Activated CD4-positive, alpha-beta T cell treated with anti-CD3 and anti-CD28 coated beads, Interleukin-2, amount 50 U/mL, for 4 hours (primary cell): Measurements from ENCODE around the gene TBC1D1.
A peak's percentile ranks its signal among the peaks of the same experiment; 100 is the strongest.
"Not testable (repeated sequence)": the region's sequence is repeated elsewhere in the genome, so short reads cannot be mapped to it uniquely, and the experiment has no call there.

Experiments used
- DNase-seq, 2 experiments: peaks; one replicate each; pipeline ENCODE4 v3.0.0-alpha.2; 2020

The TBC1D1 gene

DNA sequence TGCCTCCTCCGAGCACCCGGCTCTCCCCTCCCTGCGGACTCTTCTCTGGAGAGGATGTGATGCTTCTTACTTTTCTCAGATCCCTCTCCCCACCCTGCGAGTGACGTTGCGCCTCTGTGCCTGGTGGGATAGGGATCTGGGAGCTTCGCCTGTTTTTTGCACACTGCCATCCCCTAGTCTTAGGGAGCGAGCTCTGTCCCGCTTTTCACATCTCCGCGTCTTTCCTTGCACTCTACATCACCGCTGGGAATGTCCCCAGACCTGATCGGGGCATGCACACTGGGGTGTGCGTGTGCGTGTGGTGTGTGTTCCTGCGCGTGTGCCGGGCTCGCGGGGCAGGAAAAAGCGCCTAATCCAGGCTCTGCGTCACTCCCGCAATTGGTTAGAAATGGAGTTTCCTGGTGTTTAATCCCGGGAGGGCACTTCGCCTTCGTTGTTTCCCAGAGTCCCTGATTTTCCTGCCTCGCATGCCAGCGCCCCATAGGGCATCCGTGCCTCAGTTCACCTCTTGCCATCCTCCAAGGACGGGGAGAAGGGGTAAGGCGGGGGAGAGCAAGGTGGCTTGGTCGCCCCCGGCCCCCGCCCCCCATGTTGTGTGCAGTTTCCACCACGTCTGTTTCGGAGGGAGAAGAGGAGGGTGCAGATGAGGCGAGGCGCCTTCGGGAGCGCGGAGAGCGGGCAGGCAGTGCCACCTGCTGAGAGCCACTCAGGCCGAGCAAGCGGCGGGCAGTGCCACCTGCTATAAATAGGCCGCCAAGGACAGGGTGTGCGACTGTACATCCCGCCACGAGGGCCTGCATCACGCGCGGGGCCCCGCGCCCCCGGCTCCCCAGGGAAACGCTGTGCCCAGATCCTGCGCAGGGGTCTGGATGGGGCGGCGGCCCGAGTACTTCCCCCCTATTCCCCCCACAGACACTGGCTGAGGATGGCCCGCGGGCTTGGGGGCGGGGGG lies 759 bp upstream of the TBC1D1 start:
- peak; percentile 19 to 20 for DNase-seq

DNA sequence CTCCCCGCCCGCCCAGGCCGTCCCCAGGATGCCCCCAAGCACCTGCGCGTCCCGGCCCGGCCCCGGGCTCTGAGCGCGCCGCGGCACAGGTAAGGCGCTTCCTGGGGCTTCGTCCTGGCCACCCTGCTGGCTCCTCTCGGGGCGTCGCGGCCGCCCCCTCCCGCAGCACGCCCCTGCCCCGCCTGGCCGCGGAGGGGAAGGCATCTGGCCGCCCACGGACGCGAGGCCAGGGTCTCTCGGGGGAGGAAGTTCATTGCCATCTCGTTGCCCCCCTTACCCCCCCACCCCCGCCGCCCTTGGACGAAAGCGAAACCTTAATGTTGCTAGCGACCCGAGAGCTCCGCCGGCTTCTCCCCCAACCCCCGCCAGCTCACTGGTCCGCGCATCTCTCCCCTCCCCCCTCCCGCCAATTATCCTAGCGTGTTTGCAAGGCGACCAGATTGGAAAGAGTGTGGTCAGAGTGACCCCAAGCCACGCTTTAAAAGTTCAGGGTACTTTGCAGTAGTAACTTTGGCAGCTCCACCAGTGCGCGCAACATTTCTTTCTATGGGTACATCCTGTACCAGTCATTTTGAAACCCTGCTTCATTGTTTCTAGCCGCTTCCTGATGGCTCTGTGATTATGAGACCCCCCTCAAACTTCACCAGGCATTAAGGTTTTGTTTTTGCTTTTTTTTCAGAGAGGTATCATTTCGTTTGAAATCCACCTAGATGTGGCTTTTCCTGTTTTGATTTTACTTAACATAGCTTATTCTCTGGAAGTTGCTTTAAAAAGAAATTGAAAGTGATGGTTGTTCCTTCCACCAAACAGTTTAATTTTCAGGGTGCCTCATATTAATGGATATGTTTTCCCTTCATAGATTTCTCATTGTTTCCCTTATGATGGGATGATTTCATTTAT lies 626 bp downstream of the TBC1D1 start:
- DNase-seq: peak; percentile 44 to 54

- peak; percentile 43 to 55 for DNase-seq
These were observed 1.8 kb downstream of the TBC1D1 start for GRCh38 chr4:37892641-37893040.

DNA sequence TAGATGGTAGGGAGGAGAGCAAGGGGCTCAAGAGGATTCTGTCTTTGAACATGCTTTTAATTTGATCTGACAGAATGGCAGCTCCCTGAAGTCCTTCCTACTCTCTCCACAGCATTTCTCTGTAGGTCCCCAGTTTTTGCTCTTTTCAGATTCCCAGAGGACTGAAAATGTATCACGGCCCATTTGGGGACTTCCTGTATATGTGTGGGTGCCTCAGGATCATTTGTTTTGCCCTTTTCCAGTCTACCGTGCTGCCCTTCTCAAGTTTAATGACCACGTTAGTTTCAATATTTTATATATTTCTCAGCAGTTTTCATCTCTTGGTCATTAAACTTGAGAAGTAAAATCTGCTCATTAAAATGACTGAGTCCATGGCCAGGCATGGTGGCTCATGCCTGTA lies 2.3 kb downstream of the TBC1D1 start:
- DNase-seq: no peak

- DNase-seq: no peak
These were observed 4.4 kb downstream of the TBC1D1 start for GRCh38 chr4:37895271-37895670.

DNA sequence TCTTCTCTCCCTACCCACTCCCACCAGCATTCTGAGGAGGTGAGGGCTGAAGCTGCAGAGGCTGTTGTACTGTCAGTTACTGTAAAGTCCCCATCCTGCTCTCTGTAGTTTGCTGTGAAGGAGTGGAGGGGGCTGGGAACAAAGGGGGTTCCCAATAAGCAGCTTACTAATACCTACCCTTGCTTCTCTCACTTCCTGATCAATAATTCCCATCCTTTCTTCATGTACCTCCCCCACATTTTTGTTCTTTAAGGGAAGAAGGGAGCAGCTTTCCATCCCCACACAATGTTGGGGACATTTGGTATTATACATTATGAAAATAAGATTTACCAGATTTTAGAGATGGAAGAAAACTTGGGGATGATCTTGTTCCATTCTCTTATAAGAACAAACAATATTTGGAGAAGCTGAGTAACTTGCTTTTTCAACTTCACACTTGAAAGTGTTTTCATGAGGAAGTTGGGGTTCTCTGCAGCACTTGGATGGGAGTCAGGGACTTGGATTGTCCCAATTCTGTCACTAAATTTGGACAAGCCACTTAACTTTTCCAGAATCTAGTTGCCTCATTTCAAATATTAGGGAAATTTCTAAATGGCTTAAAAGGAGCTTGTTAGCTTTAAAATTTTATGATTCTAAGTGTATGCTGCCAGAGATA lies 5.4 kb downstream of the TBC1D1 start:
- DNase-seq: no peak

GRCh38 chr4:37902212-37902611 lies 11.3 kb downstream of the TBC1D1 start:
- DNase-seq: no peak

DNA sequence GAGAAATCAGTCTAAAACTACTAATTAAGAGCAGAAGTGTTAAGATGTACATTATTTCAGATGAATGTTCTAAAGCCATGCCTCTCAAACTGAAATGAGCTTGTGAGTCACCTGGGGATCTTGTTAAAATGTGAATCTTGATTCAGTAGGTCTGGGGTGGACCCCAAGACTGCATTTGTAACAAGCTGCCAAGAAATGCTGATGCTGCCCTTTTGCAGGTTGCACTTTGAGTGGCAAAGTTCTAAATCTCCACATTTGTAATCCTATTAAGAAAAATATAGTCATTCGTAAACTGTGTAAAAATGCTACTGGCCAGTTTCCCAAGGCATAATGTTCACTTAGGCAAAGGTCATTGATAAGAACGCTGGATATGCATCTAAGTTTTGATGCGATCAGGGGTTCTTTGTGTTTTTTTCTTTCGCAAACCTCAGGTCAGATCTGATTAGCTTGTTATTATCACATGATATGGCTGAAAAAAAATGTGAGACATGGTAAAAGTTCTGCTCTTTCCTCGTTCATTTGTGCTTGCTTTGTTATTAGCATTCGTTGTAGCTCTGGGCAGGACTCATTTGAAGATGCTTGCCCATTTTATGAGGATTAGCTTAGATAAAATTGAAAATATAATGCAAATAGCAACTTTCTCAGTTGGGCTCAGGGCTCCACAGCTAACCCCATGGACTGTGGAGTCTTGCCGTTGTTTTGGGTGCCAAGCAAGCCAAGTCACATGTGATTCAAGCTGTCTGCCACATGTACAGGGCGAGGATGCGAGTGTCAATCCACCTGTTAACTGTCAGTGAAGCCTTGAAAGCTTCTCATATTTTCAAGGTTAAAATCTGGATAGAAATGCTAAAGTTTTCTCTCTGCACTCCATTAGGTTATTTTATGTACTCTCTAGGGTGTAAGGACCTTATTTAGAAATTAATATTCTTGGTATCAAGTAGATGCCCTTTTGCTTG lies 12.1 kb downstream of the TBC1D1 start:
- no peak for DNase-seq

- DNase-seq: no peak
These were observed 13.0 kb downstream of the TBC1D1 start for GRCh38 chr4:37903901-37904300.

- no peak for DNase-seq
These were observed 13.9 kb downstream of the TBC1D1 start for GRCh38 chr4:37904824-37905223.

DNA sequence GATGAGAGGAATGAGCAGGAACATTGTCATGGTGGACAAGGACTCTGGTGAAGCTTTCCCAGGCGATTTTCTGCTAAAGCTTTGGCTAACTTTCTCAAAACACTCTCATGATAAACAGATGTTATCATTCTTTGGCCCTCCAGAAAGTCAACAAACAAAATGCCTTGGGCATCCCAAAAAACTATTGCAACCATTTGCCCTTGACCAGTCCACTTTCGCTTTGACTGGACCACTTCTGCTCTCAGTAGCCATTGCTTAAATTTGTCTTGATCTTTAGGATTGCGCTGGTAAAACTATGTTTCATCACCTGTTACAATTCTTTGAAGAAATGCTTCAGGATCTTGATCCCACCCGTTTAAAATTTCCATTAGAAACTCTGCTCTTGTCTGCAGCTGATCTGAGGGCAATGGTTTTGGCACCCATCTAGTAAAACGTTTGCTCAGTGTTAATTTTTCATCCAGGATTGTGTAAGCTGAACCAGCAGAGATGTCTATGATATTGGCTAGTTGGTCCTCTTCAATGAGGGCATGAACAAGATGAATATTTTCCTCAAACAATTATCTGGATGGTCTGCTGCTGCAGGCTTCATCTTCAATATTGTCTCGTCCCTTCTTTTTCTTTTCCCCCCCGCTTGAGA lies 14.8 kb downstream of the TBC1D1 start:
- no peak for DNase-seq

DNA sequence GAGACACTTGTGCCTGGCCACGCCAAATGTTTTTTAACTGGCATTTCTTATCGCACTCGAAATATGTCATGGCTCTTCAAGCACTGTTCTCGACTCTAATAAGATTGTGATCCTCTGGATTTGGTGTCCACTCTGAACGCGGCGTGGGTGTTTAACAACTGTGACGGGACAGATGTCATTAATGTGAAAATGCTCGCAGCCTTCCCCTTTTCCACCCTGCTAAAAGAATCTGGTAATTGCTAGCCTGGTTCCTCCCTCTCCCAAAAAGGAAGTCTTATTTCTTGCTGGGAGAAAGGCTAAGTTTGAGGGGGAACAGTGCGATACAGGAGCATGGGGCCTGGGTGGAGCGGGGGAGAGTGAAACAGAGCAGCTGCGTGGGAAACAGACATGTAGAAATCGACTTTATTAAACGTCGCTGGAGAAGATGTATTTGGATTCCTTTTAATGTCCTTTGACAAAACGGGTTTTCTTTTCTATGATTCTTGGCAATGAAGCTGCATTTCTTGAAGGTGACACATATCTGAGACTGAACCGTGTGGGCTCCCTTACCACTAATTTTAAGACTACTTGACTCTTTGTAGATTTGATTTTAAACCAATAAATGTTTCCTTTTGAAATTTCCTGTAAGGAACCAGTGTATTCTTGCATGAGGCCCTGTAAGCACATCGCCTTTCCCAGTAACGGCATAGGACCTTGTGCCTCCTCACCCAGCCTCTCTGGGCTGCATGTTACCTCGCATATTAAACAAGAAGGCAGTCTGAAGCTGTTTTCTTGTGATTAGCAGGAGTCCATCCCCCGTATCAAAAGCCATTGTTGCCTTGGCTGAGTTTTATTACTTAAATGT lies 17.8 kb downstream of the TBC1D1 start:
- no peak for DNase-seq

DNA sequence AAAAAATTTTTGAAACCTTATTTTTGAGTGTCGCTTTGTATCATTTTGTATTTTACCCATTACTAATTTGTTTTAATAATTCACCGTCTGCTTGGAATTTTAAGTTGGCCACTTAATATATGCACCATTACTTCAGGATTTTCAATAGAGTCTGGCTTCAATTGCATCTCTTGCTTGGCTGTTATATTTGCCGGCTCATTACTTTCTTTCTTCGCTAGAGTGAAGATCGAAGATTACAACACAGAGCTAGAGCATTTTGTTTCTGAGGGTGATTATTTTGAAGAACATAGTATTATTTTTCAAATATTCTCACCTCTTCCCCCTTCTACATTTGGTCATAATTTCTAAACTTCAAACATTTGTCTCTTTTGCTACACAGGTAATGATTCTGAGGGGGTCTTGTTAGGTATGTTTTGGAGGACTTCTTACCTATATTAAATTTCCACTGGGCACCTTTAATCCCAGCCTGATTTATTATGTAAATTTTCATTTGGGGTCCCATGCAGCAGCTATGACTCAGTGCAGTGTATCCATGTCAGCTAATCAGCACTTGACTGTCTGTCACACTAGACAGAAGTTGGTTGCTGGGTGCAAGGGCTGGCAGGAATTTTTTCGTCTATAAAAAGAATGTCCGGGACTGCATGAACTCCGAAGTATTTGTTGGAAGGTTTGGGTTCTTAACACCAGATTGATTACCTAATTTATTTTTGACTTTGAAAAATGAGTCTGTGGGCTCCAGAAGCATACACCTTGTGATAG lies 18.6 kb downstream of the TBC1D1 start:
- no peak for DNase-seq

DNA sequence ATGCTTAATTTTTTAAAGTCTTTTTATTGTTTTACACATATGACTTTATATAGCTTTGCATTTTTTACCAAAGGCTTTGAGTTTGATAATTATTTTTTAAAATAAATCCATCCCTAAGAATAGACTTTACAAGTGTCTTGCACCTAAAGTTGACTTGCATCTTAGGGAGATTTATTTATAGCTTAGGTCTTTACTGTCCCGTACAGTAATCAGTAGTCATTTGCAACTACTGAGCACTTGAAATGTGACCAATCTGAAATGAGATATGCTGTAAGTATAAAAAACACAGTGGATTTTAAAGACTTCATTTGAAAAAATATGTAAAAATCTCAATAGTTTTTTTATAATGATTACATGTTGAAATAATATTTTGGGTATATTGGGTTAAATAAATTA lies 19.2 kb downstream of the TBC1D1 start:
- no peak for DNase-seq

GRCh38 chr4:37914539-37914938 lies 23.7 kb downstream of the TBC1D1 start:
- no peak for DNase-seq

- no peak for DNase-seq
These were observed 26.5 kb downstream of the TBC1D1 start for GRCh38 chr4:37917388-37917787.

DNA sequence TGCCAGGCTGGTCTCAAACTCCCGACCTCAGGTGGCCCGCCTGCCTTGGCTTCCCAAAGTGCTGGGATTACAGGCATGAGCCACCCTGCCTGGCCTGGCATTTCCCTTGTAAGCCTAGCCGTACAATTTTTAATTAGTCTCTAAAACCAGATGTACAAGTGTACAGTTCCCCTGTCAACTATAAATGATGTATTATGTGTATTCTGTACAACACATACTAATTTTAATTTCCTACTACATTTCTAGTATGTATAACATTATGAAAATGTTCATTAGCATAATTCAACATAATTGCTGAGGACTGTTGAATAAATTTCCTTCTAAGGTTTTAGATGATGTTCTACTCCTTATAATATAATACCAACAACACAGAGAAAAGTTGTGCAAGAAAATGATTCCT lies 27.8 kb downstream of the TBC1D1 start:
- DNase-seq: no peak

- DNase-seq: no peak
These were observed 31.4 kb downstream of the TBC1D1 start for GRCh38 chr4:37922328-37922727.

DNA sequence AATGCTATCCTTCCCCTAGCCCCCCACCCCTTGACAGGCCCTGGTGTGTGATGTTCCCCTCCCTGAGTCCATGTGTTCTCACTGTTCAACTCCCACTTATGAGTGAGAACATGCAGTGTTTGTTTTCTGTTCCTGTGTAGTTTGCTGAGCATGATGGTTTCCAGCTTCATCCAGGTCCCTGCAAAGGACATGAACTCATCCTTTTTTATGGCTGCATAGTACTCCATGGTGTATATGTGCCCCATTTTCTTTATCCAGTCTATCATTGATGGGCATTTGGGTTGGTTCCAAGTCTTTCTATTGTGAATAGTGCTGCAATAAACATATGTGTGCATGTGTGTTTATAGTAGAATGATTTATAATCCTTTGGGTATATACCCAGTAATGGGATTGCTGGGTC lies 32.2 kb downstream of the TBC1D1 start:
- DNase-seq: not testable (repeated sequence)

GRCh38 chr4:37924946-37925345 lies 34.1 kb downstream of the TBC1D1 start:
- no peak for DNase-seq
